Astrocyte of the hippocampus (primary cell): ENCODE data around the gene PLCH1.

Experiments used
- DNase-seq: peaks from one replicate; pipeline ENCODE4 v3.0.0; 2011; ENCODE audit warnings: low read depth, low spot score

PLCH1 gene

GRCh38 chr3:155682426-155683343, 62.2 kb downstream of the PLCH1 start:
- DNase-seq = no peak

- peak; percentile 77 for DNase-seq
Measured at GRCh38 chr3:155676252-155676981, 68.5 kb downstream of the PLCH1 start.

GRCh38 chr3:155675094-155675493, 69.8 kb downstream of the PLCH1 start:
- DNase-seq = no peak

GRCh38 chr3:155673421-155673820, 71.5 kb downstream of the PLCH1 start:
- DNase-seq = no peak

- DNase-seq = no peak
Measured at GRCh38 chr3:155670335-155670734, 74.5 kb downstream of the PLCH1 start.

GRCh38 chr3:155667988-155668387, 76.9 kb downstream of the PLCH1 start:
- DNase-seq = no peak

GRCh38 chr3:155664925-155665695, 79.8 kb downstream of the PLCH1 start:
- peak; percentile 80 for DNase-seq

GRCh38 chr3:155663467-155664212, 81.2 kb downstream of the PLCH1 start:
- no peak for DNase-seq

- DNase-seq = no peak
Measured at GRCh38 chr3:155661760-155662159, 83.1 kb downstream of the PLCH1 start.

GRCh38 chr3:155661042-155661441, 83.8 kb downstream of the PLCH1 start:
- DNase-seq = no peak

GRCh38 chr3:155658671-155659261, 86.1 kb downstream of the PLCH1 start:
- no peak for DNase-seq

GRCh38 chr3:155658006-155658405, 86.9 kb downstream of the PLCH1 start:
- DNase-seq = no peak

GRCh38 chr3:155657161-155657560, 87.7 kb downstream of the PLCH1 start:
- no peak for DNase-seq

GRCh38 chr3:155656466-155656865, 88.4 kb downstream of the PLCH1 start:
- DNase-seq = peak; percentile 61

- DNase-seq = peak; percentile 28
Measured at GRCh38 chr3:155651489-155652218, 93.2 kb downstream of the PLCH1 start.

- no peak for DNase-seq
Measured at GRCh38 chr3:155648013-155648591, 96.8 kb downstream of the PLCH1 start.

GRCh38 chr3:155647206-155647605, 97.7 kb downstream of the PLCH1 start:
- DNase-seq = no peak

GRCh38 chr3:155646669-155647068, 98.2 kb downstream of the PLCH1 start:
- DNase-seq = peak; percentile 52

- no peak for DNase-seq
Measured at GRCh38 chr3:155646128-155646527, 98.7 kb downstream of the PLCH1 start.
